IPS-NIHi7 (cell line): ENCODE measurements around the gene LRRC7.

Experiments used
- DNase-seq: peaks from one replicate; pipeline ENCODE4 v3.0.0; 2012; ENCODE audit warnings: mixed read lengths; ENCODE audit errors: extremely low spot score

LRRC7 gene

DNA sequence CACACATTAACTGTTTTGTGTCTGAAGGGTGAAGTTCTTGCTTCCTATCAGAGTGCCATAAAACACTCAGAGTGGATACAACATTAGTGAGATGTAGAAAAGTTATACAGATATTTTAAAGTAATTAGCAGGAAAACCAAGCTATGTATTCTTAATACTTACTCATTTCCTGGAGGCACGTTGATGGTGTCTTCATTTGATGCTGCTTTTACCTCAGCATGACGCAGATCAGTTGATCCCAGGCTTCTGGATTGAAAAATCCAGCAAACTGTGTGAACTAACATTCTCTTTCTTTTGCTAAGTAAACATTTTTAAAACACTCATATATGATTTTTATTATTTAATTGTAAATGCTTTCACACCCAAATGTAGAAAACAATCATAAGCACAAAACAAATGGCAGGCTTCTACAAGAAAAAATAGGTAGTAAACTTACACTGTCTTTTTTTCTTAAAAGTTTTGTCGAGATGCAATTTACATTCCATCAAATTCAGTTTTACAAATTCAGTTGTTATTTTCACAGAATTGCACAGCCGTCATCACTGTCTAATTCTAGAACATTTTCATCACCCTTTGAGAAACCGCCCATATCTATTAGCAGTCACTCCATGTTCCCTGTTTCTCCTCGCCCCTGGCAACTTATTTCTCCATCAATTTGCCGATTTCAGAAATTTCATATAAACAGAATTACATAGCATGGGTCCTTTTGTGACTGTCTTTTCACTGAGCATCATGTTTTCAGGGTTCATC is 198.9 kb downstream of the LRRC7 start:
- DNase-seq = no peak

DNA sequence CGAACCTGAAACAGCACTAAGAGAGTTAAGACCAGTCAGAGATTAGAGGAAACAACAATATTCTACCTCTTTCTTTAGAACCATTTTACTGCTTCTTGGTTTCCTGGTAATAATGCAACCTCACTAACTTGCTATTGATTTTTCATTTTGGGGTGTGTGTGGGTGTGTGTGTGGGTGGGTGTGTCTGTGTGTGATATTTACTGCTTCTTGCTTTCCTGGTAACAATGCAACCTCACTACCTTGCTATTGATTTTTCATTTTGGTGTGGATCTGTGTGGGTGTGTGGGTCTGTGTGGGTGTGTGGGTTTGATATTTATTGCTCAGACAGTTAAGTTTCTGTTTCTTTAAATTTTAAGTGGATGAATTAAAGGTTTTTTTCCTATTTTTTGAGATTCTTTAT is 208.8 kb downstream of the LRRC7 start:
- DNase-seq = no peak

DNA sequence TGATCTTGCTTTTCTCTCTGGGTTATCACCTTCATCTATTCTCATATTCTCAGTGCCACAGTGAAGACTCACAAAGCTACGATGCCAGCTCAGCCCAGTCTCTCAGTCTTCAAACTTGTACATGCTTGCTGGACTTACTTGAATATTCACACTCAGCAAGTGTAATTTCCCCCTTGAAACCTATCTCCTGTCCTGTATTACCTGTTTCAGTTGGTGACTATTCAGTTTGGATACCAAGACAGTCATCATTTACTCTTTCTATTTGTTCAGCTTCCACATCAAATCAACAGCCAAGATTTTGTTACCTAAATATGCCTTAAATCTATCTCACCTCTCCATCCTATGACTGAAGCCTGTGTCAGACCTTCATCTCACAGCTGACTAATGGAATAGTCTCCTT is 209.7 kb downstream of the LRRC7 start:
- DNase-seq = no peak

DNA sequence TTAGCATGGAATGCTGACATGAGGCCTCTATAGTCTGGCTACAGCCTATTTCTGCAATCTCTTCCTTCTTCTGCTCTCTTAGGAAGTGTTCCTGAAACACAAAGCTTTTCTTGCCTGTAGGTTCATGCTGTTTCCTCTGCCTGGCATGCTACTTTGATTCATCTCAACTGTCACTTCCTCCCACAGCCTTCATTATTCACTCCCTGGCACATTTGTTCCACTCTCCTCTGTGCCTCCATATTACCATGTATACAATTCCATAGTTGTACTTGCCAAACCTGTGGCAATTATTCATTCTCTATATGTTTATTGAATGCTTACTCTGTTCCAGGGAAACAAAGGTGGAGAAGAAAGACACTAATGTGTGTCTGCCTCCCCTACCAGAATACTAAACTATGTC is 210.2 kb downstream of the LRRC7 start:
- no peak for DNase-seq

DNA sequence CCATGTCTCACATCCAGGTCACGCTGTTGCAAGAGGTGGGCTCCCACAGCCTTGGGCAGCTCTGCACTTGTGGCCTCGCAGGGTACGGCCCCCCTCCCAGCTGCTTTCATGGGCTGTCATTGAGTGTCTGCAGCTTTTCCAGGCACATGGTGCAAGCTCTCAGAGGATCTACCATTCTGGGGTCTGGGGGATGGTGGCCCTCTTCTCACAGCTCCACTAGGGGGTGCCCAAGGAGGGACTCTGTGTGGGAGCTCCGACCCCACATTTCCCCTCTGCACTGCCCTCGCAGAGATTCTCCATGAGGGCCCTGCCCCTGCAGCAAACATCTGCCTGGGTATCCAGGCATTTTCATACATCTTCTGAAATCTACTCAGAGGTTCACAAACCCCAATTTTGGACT is 219.4 kb downstream of the LRRC7 start:
- DNase-seq = no peak

DNA sequence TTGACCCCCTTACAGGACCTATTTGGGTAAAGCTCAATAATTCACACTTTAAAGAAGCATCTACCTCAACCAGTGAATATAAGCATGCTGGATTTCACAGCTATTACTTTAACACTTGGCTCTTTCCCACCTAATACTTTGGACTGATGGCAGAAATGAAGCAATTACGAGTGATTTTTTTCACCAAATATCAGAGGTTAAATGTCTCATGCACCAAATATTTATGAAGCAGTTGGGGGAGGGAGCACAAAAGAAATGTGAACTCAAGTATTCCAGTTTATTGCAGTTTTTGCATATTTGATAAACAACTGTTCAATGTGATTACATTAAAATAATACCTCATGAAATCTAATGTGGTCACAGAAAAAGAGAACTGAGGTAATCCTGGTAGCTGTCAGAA is 223.6 kb downstream of the LRRC7 start:
- no peak for DNase-seq

DNA sequence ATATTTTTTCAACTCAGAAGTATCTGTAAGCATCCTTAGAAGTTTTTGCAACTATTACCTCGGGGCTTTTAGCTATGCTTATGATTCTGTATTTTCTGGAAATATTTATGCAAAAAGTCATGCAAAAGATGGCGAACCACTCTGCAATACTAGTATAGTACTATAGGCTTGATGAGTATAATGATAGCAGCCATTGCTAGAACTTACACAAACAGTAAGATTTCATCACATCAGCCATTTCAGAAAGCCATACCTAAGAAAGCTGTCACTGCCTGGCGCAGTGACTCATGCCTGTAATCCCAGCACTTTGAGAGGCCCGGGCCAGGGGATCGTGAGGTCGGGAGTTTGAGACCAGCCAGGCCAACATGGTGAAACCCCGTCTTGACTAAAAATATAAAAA is 227.1 kb downstream of the LRRC7 start:
- no peak for DNase-seq

DNA sequence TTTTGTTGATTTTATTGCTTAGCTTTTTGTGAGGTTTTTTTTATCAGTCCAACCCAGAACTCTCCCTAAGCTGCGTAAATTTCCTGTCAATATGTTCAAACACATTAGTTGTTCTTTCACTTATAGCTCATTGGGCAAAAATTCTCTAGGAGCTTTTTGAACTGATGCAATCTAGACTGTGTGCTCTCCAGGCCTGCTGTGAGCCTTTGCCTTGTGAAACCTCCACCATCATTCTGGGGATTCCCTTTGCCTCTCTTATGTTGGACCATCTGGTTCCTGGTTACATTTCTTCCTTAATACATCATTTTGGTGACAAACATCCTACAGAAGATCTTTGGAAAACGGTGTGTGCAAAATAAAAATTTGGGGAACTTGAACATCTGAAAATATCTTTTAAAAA is 247.2 kb downstream of the LRRC7 start:
- no peak for DNase-seq

DNA sequence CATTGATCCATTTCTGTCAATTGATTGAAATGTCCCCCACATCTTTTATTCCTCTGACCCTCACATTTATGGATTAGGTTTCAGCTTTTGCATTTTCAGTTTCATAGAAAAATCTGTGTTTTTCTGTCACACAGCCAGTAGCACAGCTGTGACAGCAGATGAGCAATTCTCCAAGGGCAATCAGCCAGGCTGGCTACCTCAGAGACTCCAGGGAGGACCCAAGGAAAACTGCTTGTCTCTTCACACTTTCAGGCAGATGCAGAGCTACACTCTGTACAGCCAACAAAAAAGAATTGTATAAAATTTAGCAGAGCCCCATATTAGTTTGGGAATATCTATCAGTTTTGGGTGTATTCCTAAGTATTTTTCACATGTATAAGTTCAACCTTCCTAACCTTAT is 257.2 kb downstream of the LRRC7 start:
- no peak for DNase-seq

DNA sequence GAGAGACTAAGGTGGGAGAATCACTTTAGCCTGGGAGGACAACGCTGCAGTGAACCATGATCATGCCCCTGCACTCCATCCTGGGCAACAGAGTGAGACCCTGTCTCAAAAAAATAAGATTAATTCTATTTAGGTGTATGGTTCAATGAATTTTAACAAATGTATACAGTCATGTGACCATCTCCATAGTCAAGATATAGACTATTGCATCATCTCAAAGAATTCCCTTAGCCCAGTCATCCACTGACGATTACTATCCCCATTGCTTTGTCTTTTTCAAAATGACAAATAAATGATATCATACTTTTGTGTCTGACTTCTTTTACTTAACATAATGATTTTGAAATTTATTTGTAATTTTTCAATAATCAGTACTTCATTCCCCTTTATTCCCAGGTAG is 260.0 kb downstream of the LRRC7 start:
- DNase-seq = no peak

DNA sequence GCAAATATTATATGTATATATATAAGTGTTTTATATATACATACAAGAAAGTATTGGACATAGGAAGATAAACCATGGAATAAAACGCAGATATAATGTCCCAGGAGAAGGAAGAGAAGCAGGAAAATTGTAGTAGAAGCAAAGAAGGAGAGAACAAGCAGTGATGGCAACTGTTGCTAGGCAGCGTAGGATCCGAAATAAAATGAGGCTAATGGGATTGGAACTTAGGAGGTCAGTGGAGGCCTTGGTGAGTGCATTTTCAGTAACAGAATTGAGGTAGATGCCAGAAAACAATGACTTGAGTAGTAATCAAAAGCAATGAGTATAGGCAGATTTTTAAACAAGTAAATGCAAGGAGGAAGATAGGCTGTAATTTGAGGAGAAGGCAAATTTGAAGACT is 265.8 kb downstream of the LRRC7 start:
- no peak for DNase-seq

DNA sequence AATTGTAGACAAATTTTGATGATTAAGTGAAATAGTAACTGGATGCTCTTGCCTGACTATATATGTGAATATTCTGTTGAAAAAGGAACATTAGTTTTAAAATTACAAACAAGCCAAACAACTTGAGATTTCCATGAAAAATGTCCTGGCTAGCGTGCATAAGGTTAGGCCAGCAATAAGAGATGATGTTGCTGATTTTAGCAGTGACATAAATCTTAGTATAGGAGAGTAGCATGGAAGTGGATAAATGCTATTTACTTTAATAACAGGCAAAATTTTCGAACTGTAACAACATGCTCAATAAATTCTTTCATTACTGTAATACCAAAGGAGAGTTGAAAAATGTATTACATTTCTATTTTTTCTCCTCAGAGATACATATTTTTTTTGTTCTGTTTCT is 266.6 kb downstream of the LRRC7 start:
- DNase-seq = no peak

DNA sequence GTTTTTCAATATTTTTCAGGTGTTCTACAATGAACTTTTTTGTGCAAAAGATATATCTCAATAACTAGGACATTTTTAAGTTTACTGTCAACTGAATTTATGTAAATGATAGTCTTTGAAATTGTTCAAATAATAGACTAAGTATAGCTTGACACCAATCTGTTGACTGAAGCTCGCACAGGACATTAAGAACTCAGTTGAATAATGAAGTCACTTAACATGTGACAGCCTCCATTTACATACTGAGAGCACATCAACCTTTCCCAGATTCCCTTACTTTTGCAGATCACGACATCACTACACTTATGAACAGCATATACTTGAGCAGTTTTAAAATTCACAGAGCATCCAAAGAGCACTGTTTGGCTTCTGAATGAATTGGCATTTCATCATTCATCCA is 268.2 kb downstream of the LRRC7 start:
- DNase-seq = no peak

DNA sequence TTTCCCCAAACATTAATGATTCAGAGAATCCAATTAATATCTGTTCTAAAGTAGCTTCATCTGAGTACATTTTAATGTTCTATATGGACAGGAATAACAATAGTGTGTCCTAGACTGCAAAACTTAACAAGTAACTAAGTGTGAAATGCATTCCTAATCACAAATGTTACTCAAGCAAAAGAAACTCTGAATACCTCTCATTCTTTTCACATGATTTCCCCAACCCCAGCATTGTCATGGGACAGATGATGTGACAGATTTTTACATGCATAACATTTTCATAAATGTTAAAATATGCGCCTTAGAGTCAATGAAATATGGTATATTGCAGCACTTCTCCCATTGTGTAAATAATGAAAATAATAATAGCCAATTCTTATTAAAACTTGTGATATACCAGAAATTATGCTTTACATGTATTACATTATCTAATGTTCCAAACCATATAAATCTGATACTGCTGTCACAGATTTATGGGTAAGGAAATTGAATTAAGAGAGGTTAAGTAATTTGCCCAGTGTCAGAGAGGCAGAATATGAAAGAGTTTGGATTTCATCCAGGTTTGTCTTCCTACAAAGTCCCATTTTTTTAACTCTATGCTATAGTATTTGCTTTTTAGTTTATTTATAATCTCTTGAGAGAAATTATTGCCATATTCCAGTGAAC is 269.4 kb downstream of the LRRC7 start:
- DNase-seq = no peak

DNA sequence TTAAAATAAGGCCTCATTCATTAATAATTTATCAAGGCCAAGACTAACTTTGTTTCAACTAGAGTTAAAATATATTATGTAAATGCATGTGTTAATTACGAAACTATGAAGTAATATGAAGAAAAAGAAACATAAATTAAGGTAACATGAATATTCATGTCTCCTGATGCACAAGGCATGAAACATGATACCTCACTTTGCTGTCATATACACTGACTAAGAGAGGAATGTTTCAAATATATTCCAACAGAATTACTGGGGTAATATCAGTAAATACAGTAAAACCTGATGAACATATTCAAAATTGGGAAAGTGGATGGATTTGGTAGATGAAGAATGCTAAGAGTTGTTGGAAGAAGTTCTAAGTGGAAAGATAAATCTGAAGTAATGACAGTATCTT is 274.6 kb downstream of the LRRC7 start:
- DNase-seq = no peak

DNA sequence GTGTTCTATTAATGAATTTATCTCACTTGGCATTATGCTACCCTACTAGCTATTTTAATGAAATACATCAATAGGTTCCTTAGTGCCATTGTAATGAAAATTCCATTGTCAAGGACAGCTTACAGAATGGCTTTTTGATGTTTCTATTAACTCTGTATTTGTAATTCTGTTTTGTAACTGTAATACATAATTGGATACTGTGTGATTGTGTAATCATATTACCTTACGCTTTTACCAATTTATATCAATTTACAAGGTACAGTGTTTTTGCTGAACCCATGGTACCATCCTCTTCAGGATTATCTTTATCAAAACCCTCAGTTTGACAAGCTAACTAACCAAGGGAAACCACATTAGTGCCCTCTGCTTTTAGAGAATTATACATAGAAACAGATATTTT is 277.9 kb downstream of the LRRC7 start:
- DNase-seq = no peak

DNA sequence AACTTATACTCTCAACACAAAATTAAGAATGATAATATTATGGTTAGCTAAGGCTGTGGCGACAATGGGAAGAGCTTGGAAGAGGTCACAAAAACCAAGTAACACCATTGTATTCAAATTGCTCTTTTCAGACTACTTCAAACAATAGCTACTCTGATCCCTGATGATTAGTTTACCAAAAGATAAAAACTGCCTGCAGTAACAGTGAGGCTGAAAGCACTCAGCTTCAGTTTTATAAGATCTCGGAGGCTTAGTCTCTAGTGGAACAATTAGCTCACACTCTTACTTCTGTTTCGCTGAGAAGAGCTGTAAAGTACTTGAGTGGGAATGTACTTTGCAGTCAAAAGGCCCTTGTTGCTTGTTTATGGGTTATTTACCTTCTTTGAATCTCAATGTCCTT is 278.5 kb downstream of the LRRC7 start:
- no peak for DNase-seq

DNA sequence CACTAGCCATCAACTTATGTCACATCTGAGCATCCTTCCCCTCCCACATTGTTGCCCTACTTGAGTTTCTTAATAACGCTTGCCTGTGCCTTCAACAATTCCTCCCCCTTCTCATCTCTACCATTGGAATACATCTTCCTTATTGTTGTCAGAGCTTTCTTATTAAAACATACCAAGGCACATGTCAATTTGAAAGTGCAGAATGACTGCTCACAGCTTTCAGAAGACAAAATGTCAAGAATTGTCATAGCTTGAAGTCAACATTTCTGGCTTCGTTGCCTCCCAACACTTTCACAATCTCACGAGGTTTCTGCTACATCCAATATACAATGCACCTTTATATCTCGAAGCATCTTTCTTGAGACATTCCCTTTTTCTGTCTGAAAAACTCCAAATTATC is 279.9 kb downstream of the LRRC7 start:
- DNase-seq = no peak

DNA sequence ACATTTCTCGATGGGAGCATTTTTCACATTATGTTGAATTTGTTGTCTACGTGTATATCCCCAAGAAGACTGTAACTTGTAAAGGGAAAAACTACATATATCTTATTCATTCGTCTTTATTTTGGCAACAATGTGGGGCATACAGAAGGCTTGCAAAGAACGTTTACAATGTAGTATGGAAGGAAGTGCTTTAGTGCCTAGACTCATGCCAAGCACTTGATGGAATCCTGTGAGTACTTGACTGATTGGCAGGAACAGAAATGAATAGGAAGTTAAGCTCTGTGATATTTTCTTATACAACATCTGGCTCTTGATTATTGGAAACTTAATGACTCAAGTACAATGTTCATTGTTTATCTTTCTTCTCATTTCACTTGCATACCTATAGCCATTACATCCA is 284.4 kb downstream of the LRRC7 start:
- DNase-seq = no peak

DNA sequence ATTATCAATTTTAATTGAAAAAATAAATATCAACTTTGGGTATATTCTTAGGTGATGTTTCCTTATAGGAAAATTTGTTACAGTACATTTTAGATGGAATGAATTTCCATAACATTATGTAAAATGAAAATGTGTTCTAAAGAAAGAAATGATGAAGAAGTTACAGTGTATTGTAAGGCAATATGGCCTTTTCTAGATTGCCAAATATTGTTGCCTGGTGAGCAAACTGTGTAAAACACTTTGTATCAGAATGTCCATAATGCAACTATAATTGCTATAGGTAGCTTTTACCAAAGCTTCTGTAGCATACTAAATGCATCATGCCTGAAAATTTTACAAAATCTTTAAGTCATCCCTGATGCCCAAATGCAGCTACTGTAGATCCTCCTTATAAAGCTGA is 285.0 kb downstream of the LRRC7 start:
- no peak for DNase-seq

DNA sequence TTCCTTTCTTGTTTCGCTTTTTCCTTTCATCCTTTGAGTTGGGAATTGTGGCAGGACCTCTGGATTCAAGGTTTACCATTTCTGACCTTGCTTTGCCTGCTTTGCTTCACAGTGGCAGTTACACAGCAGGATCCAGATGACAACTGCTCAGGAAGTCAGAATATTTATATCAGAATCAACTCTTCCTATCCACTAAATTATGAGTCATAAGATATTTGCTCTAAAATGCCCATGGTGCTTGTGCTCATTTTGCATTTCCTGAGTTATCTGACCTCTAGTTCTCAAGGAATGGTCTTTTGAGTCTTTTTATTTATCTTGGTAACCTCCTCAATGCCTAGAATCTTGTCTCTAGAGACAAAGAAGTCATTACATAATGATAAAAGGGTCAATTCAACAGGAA is 290.8 kb downstream of the LRRC7 start:
- DNase-seq = no peak

DNA sequence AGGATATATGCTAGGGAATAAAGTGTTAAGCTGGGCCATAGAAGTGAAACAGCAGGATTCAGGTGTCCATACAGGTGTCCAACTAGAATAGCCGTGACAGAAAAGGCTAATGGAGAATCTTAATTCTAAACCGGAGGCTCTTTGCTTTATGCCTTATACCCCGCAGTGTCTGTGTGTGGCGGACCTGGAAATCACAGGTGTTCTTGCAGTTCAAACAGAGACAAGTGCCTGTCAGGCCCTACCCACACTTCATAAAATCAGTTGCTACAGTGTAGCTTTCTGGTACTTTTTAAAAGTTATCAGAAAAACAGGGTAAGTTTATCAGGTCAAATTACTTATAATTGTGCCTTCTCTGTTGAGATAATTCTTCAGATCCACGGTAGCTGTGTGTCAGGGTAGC is 293.9 kb downstream of the LRRC7 start:
- no peak for DNase-seq

DNA sequence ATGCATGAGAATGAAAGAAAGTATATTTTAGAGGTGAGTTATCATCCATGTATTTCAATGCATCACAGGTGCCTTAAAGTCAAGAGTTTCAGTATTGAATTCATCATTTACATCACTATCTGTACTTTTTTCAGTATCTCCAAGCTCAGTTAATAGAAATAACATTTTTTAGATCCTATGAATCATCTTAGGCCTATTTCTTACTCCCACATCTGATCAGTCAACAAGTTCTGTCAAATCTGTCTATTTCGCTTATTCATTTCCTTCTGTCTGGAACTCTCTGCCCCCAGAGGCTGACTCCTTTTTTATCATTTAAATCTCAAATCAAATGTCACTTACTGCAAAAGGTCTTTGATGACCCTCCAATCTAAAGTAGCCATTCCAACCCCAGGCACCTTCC is 295.2 kb downstream of the LRRC7 start:
- no peak for DNase-seq

DNA sequence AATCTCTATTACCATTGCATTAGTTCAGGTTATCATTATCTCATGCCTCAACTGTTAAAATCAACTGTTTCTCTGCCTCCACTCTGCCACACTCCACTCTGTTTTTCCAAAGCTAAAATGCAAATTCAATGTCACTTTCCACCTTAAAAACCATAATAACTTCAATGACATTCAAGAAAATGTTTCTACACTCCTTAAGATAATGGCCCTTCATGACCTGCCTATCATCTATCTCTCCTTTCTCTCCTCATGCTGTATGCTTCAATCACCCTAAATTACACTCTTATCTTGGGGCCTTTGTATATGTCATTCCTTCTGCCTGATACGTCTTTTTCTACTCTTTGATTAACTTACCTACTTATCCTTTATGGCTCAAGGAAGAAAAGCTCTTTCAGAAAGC is 296.0 kb downstream of the LRRC7 start:
- DNase-seq = no peak
